HG02938 (cell line): ENCODE data around the gene ATP9A.
"Not testable (repeated sequence)": the region's sequence is repeated elsewhere in the genome, so short reads cannot be mapped to it uniquely, and the experiment has no call there.

ENCODE experiments used
- ATAC-seq: cut with Tn5 transposase; IDR thresholded peaks from one replicate; pipeline ENCODE4 v1.9.1; 2021; ENCODE audit warnings: mild to moderate bottlenecking, moderate library complexity; ENCODE audit not compliant: unreplicated experiment

The ATP9A gene

DNA sequence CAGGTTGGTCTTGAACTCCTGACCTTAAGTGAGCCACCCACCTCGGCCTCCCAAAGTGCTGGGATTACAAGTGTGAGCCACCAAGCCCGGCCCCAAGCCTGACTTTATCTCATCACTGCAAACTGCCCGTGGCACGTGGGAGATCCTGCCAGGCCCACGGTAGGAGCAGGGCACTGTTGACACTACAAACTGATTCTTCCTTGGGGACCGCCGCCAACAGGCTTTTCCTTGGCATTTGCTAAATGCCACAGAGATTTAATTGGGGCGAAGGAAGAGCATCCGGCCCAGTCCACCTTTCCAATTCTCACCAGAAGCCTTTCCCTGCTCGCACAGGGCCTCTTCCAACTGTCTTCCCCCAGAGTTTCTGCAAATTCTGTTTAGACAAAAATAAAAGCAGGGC is 11.0 kb downstream of the ATP9A start:
- ATAC-seq = no peak

DNA sequence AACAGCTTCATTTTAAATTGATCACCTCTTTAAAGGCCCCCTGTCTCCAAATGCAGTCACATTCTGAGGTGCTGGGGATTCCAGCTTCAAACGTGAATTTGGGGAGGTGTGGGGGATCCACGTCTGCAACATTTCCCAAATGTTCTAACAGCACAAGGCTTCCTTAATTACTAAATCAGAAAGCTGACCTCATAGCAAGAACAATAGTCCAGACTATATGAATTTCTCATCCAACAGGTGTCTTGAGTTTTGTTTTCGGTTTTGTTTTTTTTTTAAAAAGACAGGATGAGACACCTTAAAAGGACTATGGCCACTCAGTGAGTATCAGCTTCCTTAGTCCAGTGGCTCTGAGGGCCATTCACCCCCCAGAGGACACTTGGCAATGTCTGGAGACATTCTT is 11.5 kb downstream of the ATP9A start:
- ATAC-seq = no peak

DNA sequence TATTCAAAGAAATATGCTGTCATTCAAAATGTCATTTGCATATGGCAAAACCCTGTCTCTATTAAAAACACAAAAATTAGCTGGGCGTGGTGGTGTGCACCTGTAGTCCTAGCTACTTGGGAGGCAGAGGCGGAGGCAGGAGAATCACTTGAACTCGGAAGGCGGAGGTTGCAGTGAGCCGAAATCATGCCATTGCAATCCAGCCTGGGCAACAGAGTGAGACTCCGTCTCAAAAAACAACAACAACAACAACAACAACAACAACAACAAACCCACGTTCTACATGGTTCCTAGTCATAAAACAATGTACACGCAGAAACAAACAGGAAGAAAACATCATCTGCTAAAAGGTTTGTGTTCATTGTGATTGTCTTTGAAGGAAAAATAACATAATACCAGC is 15.0 kb downstream of the ATP9A start:
- ATAC-seq = not testable (repeated sequence)

DNA sequence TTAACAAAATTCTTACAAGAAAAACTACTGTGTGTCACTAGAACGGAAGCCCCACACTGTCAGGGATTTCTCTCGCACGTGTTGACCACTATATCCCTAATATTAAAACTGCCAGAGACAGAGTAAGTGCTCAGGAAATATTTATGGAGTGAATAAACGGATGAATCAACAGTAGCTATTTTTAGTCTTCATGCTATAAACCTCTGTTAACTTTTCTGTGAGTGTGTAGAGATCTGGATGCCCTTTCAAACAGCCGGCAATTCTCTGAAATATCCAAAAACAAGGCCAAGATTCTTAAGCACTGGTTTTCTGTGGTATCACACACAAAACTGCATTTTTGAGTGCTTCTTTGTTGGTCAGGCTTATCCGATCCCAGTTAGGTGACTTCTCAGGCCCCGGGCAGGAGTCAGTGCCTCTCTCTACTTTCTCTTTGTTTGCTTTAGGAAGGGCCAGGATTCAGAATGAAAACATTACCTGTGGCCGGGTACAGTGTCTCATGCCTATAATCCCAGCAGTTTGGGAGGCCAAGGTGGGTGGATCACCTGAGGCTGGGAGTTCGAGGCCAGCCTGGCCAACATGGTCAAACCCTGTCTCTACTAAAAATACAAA is 15.7 kb downstream of the ATP9A start:
- no peak for ATAC-seq

DNA sequence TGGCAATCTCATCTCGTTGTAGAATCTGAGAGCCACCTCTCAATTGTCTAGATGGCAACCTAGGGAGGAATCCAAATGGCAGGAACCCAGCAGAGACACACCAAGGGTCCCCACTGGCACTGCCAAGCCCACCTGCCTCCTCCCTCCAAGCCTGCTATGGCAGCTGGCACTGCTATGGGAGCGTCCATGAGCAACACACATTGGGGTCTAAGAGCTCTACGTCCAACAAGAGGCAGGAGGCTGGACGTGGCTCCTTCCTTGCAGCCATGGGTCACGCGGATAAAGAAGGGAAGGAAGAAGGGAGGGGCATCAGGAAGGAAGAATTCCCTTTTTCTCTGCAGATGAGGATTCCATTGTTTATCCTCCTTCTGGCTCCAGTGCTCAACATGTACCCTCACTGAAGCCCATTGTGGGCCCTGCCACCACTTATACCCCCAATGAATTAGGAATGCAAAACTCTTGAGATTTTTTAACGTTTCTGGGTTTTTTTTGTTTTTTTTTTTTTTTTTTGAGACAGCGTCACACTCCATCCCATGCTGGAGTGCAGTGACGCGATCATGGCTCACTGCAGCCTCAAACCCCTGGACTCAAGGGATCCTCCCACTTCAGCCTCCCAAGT is 17.3 kb downstream of the ATP9A start:
- ATAC-seq = no peak

DNA sequence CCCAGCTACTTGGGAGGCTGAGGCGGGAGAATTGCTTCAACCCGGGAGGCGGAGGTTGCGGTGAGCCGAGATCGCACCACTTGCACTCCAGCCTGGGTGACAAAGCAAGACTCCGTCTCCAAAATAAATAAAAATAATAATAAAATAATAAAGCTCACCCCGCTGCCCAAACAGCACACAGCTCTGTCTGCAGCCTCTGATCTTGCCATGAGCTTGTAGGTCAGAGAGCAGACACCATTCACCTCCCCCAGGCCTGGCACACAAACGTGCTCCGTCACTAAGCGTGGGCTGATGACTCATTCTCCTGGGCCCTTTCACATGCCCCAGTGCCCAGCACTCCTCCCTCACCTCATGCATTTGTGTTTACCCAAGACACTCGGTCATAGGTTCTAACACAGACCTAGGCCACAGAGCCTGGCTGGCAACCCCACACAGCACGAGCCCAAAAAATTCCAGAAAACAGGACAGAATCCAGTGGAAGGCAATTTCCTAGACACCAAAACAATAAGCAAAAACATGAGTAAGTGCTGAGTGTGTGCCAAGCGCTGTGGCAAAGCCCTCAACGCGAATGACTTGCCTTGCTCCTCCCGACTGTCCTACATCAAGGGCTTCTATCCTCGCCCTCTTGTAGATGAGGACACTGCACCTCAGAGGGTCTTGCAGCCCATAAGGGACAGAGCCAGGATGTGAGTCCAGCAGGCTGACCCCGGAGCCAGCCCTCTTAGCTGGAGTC is 18.0 kb downstream of the ATP9A start:
- ATAC-seq = no peak

DNA sequence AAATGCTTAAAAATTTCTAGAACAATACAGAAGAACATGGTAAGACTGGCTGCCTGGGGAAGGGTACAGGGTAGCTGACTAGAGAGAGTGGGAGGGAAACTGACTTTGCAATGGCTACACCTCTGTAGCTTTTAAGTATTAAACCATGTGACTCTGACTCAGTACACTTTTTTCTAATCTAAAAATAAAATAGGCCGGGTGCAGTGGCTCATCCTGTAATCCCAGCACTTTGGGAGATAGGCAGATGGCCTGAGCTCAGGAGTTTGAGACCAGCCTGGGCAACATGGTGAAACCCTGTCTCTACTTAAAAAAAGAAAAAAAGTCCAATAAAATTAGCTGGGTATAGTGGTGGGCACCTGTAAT is 18.5 kb downstream of the ATP9A start:
- no peak for ATAC-seq

DNA sequence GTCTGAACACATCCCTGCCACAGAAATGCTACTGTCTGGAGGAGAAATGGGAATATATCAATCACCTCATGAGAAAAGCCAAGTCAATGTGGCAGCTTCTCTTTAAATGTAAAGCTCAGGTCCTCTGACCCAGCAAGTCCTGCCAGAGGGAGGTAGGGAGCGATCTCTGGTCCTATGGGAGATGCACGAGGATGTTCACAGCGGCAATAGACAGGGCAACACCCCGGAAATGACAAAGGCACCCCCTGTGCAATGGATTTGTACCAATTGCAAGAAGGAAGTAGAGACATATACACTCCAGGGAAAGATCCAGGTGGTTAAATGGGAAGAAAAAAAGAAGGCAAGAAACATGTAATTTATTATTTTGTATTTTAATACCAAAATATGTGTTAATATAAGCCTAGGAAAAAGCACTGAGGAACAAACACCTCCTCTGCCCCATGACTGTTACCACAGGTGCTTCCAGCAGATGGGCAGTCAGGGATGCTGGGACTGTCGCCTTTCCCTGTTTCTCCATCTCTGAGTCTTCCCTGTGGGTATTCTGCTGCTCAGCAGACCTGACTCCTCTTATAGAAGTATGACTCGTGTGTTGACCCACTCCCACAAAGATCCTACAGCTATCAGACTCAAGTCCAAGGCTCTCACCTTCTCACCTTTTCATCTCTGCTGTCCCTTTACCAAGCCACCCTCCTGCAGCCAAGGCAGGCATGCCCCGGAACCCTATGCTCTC is 20.8 kb downstream of the ATP9A start:
- ATAC-seq = no peak

DNA sequence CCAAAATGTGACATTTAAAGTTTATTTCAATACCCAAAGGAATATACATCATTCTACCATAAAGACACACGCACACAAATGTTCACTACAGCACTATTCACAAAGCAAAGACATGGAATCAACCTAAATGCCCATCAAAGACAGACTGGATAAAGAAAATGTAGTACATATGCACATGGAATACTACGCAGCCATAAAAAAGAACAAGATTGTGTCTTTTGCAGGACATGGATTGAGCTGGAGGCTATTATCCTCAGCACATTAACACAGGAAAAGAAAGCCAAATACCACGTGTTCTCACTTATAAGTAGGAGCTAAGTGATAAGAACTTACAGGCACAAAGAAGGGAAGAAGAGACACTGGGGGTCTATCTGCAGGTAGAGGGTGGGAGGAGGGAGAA is 22.4 kb downstream of the ATP9A start:
- ATAC-seq = no peak

DNA sequence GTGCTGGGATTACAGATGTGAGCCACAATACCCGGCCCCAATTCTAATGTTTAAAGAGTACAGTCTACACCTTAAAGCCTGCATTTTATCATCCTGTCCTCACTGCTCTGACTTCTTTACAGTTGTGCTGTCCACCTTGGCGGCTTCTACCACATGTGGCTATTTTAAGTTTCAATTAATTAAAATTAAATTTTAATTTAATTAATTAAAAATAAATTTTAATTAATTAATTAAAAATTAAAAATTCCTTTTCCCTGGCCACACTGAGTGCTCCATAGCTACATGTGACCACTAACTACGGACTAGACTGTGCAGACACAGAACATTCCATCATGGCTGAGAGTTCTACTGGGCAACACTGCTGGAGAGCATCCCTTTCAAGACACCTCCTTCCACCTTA is 27.4 kb downstream of the ATP9A start:
- no peak for ATAC-seq

DNA sequence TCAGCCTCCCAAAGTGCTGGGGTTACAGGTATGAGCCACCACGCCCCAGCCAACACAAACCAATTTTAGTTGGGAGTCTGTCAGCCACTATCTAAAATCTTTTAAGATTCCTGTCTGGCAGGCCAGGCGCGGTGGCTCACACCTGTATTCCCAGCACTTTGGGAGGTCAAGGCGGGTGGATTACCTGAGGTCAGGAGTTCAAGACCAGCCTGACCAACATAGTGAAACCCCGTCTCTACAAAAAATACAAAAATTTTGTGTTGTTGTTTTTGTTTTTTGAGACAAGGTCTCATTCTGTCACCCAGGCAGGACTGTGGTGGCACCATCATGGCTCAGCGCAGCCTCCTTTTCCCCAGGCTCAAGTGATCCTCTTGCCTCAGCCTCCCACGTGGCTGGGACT is 27.9 kb downstream of the ATP9A start:
- ATAC-seq = not testable (repeated sequence)

DNA sequence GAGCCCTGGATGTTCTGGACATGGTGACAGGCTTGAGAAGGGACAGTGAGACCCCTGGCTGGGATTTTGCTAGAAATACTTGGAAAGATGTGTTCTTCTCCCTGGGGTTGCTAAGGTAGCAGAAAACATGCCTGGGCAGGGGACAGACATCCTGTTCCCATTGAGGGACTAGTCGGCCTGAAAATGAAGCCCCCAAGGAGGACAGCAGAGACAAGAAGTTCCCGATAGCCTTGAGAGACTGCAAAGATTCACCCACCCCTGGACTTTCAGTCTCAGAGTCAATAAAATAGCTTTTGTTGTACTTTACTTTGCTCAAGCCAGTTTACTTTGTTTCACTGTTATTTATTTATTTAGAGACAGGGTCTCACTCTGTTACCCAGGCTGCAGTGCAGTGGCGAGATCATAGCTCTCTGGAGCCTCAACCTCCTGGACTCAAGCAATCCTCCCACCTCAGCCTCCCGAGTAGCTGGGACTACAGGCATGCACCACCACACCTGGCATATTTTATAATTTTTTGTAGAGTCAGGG is 28.4 kb downstream of the ATP9A start:
- no peak for ATAC-seq

DNA sequence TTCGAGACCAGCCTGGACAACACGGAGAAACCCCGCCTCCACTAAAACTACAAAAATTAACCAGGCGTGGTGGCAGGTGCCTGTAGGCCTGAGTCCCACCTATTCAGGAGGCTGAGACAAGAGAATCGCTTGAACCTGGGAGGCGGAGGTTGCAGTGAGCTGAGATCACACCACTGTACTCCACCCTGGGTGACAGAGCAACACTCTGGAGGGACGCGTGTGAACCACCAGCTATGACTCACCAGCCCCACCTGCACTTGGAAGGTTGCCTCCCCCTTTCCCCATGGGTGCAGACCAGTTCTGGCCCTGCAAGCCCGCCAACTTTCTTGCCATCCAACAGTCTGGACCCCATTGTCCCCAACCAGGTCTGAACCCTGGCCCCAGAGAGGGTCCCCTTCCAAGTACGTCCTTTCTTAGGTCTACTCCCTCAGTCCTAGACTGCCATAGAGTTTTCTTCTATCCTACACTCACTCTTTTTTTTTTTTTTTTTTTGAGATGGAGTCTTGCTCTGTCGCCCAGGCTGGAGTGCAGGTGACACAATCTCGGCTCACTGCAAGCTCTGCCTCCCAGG is 29.2 kb downstream of the ATP9A start:
- ATAC-seq = no peak

DNA sequence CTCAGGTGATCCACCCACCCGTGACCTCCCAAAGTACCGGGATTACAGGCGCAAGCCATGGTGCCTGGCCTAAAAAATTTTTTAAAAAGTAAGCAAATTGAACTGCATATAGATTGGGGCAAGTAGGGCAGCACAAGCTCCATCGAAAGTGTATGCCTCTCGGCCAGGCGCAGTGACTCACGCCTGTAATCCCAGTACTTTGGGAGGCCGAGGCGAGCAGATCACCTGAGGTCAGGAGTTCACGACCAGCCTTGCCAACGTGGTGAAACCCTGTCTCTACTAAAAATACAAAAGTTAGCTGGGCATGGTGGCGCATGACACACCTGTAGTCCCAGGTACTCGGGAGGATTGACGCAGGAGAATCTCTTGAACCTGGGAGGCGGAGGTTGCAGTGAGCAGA is 29.9 kb downstream of the ATP9A start:
- ATAC-seq = not testable (repeated sequence)

DNA sequence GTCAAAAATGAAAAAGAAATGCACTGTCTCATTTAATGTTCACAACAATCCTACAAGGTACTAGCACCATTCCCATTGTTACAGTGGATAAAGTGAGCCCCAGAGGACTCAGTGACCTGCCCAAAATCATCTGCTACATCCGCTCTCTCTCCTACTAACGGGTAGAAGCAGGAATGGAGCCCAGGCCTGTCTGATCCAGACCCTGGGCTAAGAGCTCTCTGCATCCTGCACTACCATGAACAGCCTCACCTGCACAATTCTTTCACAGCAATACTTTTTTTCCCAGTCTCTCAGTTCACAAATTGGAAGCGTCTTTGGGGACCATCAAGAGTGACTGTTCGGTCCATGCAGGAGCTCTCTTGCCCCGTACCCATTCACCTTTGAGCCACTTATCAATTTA is 31.2 kb downstream of the ATP9A start:
- no peak for ATAC-seq

DNA sequence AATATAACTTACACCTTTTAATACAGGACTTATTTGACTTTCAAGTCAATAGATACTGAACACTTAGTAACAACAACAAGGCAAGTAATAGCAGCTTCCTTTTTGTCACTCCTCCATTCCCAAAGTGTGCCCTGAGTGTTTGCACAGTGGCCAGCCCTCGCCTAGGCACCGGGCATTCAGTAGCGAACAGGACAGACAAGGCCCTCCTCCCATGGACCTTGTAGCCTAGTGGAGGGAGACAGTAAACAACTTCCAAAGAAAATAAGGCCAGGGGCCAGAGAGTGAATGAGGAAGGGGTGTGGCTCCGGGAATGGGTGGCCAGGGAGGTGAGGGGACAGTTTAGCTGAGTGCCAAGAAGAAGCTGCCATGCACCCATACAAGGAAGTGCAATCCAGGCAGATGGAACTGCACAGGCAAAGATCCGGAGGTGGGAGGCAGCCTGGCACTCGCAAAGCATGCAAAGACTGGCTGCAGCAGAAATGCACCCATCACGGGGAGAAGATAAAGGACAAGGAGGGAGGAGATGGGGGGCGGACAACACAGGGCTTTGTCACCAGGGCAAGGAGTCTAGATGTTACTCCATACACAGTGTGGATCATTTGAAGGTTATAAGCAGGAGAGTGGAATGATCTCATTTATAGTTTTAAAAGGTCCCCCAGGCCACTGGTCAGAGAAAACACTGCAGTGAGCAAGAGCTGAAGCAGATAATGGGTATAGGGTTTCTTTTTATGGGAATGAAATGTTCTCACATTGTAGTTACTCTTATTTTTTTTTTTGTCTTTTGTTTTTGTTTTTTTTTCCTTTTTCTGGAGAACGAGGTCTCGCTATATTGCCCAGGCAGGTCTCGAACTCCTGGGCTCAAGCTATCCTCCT is 32.2 kb downstream of the ATP9A start:
- ATAC-seq = no peak

DNA sequence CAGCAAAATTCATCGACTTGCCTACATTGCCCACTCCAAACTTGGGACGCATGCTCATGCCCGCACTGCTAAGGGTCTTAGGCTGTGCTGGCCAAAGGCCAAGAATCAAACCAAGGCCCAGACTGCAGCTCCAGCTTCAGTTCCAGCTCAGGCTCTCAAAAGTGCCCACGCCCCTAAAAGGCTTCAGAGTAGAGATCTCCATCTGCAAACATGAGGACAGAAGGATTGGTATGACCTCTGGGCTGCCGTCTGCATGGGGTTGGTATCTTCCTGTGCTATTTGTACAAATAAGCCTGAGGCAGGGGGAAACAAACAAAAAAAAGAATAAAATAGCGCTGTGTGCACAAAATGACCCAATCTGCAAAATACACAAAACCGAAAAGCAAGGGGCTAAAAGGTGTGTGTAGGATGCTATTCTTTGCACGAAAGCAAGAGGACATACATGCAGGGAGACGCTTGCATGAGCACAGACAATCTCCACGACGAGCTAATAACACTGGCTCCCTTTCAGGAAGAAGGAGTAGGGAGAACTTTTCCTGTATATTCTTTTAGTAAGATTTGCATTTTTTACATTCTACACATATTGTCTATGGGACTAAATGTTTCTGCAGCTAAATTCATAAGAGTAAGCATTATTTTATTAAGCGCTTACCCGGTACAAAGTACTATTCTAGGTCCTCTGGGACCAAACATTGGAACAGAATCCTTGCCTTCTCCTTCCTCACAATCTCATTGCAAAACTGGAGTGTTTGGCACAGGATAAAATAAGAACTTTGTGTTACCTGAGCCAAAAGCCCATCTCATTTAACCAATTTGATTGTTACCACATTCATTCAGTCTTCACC is 33.1 kb downstream of the ATP9A start:
- ATAC-seq = no peak

DNA sequence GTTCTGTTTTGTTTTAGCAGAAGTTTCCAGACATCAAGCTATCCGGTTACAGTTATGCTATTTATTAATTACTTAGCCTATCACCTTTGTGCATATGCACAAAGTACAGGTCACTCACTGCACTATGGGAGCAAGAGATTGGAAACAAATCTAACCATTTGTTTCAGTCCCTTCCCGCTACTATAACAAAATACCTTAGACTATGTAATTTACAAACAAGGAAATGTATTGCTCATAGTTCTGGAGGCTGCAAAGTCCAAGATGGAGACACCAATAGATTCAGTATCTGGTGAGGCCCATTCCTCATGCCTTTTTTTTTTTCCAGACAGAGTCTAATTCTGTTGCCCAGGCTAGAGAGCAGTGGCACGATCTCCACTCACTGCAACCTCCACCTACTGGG is 35.1 kb downstream of the ATP9A start:
- no peak for ATAC-seq

DNA sequence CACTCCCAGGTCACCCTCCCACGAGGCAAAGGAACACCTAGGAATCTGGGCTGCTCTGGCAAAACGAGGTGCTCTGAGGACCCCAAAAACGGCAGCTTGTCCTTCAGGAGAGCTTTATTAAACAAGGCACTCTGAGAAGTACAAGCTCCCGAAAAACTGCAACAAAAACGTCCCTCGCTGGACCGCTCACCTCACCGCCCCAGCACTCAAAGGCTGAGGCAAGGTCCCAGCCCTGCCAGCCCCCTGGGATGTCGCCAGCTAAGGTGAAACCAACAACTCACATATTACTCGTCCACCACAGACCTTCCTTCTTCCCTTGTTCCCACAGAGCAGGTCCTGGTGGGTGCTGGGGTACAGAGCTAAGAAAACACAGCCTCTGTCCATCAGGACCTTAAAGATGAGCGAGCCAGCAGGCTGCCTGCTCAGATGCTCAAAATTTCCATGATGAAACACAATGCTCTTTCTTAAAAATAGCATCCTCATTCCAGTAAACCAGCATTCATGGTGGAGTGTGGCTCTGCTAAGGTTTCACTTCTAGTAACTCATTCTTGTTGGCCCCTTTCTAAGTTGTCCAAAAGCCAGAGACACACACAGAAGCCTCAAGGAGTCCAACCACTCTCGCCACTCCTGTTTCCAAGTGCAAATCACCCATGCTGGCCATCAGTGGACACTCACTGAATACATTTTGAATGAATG is 35.9 kb downstream of the ATP9A start:
- ATAC-seq = no peak
